GM19193 (cell line): Measurements from ENCODE around the gene FLT3.

ENCODE experiments used
- POLR2A ChIP-seq: IDR thresholded peaks from 4 replicates; pipeline ENCODE4 v1.6.1; 2011; ENCODE audit not compliant: insufficient read depth, insufficient read length; ENCODE audit errors: extremely low read depth

FLT3 gene

GRCh38 chr13:28055357-28055756 is 45.0 kb downstream of the FLT3 start:
- no peak for TF ChIP-seq POLR2A

- TF ChIP-seq POLR2A, result no peak
These were observed 47.4 kb downstream of the FLT3 start for GRCh38 chr13:28052945-28053344.

DNA sequence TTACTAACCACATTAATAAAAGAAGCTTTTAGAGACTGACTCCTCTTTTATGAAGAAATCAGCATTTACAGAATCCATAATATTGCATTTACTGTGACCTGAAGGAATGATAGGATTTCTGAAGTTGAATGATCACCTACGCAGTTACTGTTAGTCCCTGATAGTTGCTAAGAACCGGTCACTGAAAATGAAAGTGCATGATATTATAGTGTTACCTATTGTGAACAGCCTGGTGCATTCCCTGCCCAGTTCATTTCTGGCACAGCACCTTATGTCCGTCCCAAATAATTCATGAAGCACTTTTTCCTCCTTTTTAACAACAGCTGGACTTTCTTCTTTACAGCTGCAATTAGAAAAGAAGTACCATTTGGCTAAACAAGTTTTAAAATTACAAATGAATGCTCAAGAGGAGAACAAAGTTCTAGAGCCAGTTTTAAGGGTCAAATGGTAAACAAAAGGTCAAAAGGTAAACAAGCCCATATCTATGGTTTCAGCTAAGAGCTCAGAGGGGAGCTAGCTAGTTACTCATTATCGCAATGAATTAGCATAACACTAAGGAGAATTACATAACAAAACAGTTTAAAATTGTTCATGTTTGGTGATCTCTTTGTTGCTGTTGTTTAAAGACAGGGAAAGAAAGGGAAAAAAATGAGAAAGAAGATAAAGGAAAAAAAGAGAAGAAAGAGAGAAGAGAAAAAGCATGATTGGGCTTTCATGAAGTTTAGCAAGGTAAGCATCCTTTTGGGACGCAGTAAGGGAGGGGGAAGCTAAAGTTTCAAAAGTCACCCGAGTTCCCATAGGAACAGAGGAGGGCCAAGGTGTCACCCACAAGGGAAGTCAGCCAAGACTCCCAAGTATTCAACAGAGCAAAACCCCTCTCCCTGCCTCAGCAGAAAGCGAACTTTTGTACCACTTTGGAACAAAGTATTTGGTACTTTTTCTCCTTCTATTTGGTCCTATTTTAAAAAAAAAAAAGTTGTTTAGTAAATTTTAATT is 50.2 kb downstream of the FLT3 start:
- TF ChIP-seq POLR2A, result no peak

GRCh38 chr13:28049215-28049614 is 51.2 kb downstream of the FLT3 start:
- TF ChIP-seq POLR2A, result no peak

- no peak for TF ChIP-seq POLR2A
These were observed 51.6 kb downstream of the FLT3 start for GRCh38 chr13:28048768-28049167.

GRCh38 chr13:28047757-28048388 is 52.5 kb downstream of the FLT3 start:
- no peak for TF ChIP-seq POLR2A

DNA sequence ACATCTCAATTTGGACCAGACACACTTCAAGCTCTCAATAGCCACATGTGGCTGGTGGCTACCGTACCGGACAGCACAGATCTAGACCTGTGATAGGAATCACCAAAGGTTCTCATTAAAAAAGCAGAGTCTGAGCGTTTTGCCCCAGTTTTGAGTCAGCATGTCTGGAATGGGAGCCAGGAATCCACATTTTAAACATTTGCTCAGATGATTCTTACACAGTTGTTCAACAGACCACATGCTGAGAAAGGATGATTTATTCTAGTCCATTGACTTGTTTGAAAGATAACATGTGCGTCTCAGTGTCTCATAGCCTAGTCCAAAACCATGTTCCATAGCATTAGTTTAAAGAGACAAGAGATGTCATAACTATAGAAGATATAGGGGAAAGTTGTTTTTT is 53.4 kb downstream of the FLT3 start:
- TF ChIP-seq POLR2A, result no peak

DNA sequence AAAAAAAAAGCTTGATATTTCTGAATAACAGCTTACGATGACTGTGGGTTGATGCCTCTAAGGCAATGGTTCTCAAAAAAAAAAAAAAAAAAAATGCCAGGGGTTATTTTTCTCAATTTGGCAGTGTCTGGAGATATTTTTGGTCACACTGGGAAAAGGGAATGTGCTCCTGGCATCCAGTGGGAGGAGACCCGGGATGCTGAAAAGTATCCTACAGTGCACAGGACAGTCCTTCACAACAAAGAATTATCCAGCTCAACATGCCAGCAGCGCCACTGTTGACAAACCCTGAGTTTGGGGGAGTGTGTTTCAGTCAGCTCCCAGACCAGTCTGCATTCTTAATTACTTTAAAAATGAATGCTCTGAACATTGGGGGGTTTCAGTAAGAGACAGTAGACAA is 54.5 kb downstream of the FLT3 start:
- no peak for TF ChIP-seq POLR2A

- TF ChIP-seq POLR2A, result no peak
These were observed 55.8 kb downstream of the FLT3 start for GRCh38 chr13:28044608-28045007.

DNA sequence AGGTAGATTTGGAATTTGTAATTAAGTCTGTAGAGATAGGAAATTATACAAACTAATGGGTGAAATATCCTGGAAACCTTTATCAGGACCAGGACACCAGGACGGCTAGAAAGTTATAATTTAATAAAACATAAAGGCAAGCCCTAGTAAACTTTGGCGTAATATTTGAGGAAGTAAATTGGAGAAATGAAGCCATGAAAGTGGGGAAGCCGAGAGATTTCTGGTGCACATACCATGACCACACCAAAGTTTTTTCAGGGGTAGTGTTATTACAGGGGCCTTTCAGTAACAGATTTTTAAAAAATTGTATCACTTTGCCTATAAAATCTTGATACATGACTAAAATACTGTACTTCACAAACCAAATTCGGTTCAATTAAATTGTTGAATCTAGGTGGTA is 57.2 kb downstream of the FLT3 start:
- no peak for TF ChIP-seq POLR2A

GRCh38 chr13:28041501-28041900 is 58.9 kb downstream of the FLT3 start:
- TF ChIP-seq POLR2A, result no peak

DNA sequence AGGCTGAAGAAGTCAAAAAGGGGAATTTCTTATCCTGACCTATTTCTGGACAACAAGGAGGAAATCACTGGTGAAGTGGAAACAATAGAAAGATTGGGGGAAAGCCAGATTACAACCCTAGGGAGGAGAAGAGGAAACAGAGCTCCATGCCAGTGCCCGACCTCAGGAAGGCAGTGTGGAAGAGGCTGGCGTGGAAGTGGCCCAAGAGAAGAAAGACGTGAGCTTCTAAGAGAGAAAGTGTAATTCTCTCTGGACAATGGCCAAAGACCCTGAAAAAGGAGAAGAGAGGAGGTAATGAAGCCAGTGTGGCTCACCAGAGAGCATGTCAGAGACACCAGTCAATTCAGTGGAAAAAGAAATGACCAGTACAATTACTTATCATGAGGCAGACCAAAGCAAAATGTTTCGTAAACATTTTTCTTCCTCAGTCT is 59.3 kb downstream of the FLT3 start:
- TF ChIP-seq POLR2A, result no peak

DNA sequence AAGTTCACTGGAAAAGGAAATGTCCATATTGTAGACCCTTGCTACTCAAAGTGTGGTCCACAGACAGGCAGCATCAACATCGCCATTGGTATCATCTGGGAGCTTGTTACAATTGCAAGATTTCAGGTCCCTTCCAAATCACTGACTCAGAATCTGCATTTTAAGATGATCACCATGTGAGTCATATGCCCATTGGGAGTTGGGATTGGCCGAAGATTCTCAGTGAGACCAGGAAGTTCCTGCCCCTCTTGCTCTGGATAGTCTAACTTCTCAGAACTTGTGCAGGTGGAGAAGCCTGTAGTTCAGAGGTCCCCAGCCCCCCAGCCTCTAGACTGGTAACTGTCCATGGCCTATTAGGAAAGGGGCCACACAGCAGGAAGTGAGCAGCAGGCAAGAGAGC is 63.0 kb downstream of the FLT3 start:
- no peak for TF ChIP-seq POLR2A

DNA sequence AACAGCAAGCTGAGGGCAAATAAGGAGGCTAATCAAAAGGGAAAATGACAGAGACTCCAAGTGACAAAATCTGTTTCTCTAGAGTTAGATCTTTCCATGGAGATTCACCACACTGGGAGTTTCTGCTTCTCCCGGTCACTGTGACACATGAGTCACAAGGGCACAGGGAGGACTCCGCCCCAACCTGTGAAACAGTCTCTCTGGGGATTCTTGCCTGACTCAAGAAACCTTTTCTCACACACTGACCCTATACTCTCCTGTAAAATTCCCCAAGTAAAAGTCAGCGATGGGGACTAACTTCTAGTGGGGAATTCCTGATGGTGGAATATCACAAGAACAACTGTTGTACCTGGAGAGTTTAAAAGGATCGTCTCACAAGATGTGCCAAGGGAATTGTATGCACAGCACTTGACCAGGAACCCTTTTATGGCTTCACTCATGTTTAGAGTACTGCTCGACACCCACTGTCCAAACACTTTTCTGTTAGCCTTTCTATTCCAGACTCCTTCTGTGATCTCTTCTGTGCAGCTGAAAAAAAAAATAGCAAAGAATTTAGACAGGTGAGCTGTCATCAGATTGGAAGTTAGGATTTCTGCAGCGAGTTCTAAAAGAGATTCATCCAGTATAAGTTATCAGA is 65.1 kb downstream of the FLT3 start:
- TF ChIP-seq POLR2A, result no peak

DNA sequence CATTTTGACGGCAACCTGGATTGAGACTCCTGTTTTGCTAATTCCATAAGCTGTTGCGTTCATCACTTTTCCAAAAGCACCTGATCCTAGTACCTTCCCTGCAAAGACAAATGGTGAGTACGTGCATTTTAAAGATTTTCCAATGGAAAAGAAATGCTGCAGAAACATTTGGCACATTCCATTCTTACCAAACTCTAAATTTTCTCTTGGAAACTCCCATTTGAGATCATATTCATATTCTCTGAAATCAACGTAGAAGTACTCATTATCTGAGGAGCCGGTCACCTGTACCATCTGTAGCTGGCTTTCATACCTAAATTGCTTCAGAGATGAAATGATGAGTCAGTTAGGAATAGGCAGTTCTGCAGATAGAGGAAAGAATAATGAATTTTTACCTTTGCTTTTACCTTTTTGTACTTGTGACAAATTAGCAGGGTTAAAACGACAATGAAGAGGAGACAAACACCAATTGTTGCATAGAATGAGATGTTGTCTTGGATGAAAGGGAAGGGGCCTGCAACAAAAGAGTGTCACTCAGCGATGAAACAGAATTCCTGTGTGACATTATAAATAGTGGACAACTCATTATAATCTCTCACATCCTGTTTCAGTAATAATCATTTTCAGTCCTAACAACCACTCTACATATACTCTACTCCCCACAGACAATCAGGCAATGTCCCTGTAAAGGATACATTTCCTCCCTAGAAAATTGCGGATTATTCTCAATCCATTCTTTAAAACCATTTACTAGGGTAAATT is 66.3 kb downstream of the FLT3 start:
- TF ChIP-seq POLR2A, result no peak

- TF ChIP-seq POLR2A, result no peak
These were observed 68.5 kb downstream of the FLT3 start for GRCh38 chr13:28031896-28032288.
